GM21381 (cell line): ENCODE data around the gene TTC34.
"Not testable (repeated sequence)": the region's sequence is repeated elsewhere in the genome, so short reads cannot be mapped to it uniquely, and the experiment has no call there.

Experiments
- ATAC-seq: cut with Tn5 transposase; IDR thresholded peaks from one replicate; pipeline ENCODE4 v1.9.1; 2021; ENCODE audit warnings: mild to moderate bottlenecking, moderate library complexity; ENCODE audit not compliant: unreplicated experiment

TTC34 gene

DNA sequence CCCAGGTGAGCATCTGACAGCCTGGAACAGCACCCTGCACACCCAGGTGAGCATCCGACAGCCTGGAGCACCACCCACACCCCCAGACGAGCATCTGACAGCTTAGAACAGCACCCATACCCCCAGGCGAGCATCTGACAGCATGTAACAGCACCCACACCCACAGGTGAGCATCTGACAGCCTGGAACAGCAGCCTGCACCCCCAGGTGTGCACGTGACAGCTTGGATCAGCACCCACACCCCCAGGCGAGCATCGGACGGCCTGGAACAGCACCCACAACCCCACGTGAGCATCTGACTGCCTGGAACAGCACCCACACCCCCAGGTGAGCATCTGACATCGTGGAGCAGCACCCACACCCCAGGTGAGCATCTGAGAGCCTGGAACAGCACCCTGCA lies 116.6 kb downstream of the TTC34 start:
- ATAC-seq: not testable (repeated sequence)

DNA sequence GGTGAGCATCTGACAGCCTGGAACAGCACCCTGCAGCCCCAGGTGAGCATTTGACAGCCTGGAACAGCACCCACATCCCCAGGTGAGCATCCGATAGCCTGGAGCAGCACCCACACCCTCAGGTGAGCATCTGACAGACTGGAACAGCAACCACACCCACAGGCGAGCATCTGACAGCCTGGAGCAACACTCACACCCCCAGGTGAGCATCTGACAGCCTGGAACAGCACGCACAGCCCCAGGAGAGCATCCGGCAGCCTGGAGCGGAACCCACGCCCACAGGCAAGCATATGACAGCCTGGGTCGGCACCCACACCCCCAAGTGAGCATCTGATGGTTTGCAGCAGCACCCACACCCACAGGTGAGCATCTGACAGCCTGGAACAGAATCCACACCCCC lies 117.5 kb downstream of the TTC34 start:
- ATAC-seq: not testable (repeated sequence)

DNA sequence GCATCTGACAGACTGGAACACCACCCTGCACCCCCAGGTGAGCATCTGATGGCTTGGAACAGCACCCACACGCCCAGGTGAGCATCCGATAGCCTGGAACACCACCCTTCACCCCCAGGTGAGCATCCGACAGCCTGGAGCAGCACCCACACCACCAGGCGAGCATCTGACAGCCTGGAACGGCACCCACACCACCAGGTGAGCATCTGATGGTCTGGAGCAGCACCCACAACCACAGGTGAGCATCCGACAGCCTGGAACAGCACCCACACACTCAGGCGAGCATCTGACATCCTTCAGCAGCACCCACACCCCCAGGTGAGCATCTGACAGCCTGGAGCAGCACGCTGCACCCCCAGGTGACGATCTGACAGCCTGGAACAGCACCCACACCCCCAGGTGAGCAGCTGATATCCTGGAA lies 118.2 kb downstream of the TTC34 start:
- ATAC-seq: not testable (repeated sequence)

DNA sequence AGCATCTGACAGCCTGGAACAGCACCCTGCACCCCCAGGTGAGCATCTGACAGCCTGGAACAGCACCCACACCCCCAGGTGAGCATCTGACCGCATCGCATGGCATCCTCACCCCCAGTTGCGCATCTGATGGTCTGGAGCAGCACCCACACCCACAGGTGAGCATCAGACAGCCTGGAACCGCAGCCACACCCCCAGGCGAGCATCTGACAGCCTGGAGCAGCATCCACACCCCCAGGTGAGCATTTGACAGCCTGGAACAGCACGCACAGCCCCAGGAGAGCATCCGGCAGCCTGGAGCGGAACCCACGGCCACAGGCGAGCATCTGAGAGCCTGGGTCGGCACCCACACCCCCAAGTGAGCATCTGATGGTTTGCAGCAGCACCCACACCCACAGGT lies 118.6 kb downstream of the TTC34 start:
- ATAC-seq: not testable (repeated sequence)

DNA sequence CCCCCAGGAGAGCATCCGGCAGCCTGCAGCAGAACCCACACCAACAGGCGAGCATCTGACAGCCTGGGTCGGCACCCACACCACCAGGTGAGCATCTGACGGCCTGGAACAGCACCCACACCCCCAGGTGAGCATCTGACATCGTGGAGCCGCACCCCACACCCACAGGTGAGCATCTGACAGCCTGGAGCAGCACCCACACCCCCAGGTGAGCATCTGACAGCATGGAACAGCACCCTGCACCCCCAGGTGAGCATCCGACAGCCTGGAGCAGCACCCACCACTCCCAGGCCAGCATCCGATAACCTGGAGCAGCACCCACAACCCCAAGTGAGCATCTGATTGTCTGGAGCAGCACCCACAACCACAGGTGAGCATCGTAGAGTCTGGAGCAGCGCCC lies 124.8 kb downstream of the TTC34 start:
- not testable (repeated sequence) for ATAC-seq

DNA sequence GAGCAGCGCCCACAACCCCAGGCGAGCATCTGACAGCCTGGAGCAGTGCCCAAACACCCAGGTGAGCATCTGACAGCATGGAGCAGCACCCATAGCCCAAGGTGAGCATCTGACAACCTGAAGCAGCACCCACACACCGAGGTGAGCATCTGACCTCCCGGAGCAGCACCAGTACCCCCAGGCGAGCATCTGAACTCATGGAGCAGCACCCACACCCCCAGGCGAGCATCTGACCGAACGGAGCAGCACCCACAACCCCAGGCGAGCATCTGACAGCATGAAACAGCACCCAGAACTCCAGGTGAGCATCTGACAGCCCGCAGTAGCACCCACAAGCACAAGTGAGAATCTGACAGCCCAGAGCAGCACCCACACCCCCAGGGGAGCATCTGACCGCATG lies 129.8 kb downstream of the TTC34 start:
- not testable (repeated sequence) for ATAC-seq

DNA sequence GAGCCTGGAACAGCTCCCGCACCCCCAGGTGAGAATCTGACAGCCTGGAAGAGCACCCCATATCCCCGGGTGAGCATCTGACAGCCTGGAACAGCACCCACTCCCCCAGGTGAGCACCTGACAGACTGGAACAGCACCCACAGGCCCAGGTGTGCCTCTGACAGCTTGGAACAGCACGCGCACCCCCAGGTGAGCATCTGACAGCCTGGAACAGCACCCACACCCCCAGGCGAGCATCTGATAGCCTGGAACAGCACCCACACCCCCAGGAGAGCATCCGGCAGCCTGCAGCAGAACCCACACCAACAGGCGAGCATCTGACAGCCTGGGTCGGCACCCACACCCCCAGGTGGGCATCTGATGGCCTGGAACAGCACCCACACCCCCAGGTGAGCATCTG lies 141.7 kb downstream of the TTC34 start:
- ATAC-seq: not testable (repeated sequence)

DNA sequence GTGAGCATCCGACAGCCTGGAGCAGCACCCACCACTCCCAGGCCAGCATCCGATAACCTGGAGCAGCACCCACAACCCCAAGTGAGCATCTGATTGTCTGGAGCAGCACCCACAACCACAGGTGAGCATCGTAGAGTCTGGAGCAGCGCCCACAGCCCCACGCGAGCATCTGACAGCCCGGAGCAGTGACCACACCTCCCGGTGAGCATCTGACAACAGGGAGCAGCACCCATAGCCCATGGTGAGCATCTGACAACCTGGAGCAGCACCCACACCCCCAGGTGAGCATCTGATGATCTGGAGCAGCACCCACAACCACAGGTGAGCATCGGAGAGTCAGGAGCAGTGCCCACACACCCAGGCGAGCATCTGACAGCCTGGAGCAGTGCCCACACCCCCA lies 143.6 kb downstream of the TTC34 start:
- not testable (repeated sequence) for ATAC-seq

DNA sequence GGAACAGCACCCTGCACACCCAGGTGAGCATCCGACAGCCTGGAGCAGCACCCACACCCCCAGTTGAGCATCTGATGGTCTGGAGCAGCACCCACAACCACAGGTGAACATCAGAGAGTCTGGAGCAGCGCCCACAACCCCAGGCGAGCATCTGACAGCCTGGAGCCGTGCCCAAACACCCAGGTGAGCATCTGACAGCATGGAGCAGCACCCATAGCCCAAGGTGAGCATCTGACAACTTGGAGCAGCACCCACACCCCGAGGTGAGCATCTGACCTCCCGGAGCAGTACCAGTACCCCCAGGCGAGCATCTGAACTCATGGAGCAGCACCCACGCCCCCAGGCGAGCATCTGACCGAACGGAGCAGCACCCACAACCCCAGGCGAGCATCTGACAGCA lies 144.4 kb downstream of the TTC34 start:
- ATAC-seq: not testable (repeated sequence)

DNA sequence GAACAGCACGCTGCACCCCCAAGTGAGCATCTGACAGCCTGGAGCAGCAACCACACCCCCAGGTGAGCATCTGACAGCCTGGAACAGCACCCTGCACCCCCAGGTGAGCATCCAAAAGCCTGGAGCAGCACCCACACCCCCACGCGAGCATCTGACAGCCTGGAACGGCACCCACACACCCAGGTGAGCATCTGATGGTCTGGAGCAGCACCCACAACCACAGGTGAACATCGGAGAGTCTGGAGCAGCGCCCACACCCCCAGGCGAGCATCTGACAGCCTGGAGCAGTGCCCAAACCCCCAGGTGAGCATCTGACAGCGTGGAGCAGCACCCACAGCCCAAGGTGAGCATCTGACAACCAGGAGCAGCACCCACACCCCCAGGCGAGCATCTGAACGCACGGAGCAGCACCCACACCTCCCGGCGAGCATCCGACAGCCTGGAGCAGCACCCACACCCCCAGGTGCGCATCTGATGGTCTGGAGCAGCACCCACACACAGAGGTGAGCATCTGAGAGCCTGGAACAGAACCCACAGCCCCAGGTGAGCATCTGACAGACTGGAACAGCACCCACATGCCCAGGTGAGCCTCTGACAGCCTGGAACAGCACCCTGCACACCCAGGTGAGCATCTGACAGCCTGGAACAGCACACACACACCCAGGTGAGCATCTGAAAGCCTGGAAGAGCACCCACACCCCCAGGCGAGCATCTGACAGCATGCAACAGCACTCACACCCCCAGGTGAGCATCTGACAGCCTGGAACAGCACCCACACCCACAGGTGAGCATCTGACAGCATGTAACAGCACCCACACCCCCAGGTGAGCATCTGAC lies 145.7 kb downstream of the TTC34 start:
- ATAC-seq: not testable (repeated sequence)

DNA sequence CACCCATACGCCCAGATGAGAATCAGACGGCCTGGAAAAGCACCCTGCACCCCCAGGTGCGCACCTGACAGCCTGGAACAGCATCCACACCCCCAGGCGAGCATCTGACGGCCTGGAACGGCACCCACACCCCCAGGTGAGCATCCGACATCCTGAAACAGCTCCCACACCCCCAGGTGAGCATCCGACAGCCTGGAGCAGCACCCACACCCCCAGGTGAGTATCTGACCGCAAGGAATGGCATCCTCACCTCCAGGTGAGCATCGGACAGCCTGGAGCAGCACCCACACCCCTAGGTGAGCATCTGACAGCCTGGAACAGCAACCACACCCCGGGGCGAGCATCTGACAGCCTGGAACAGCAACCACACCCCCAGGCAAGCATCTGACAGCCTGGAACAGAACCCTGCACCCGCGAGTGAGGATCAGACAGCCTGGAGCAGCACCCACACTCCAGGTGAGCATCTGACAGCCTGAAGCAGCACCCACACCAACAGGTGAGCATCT lies 147.0 kb downstream of the TTC34 start:
- not testable (repeated sequence) for ATAC-seq

DNA sequence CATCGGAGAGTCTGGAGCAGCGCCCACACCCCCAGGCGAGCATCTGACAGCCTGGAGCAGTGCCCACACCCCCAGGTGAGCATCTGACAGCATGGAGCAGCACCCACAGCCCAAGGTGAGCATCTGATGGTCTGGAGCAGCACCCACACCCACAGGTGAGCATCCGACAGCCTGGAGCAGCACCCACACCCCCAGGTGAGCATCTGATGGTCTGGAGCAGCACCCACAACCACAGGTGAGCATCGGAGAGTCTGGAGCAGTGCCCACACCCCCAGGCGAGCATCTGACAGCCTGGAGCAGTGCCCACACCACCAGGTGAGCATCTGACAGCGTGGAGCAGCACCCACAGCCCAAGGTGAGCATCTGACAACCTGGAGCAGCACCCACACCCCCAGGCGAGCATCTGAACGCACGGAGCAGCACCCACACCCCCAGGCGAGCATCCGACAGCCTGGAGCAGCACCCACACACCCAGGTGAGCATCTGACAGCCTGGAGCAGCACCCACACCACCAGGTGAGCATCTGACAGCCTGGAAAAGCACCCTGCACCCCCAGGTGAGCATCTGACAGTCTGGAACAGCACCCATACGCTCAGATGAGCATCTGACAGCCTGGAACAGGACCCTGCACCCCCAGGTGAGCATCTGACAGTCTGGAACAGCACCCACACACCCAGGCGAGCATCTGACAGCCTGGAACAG lies 147.6 kb downstream of the TTC34 start:
- not testable (repeated sequence) for ATAC-seq

DNA sequence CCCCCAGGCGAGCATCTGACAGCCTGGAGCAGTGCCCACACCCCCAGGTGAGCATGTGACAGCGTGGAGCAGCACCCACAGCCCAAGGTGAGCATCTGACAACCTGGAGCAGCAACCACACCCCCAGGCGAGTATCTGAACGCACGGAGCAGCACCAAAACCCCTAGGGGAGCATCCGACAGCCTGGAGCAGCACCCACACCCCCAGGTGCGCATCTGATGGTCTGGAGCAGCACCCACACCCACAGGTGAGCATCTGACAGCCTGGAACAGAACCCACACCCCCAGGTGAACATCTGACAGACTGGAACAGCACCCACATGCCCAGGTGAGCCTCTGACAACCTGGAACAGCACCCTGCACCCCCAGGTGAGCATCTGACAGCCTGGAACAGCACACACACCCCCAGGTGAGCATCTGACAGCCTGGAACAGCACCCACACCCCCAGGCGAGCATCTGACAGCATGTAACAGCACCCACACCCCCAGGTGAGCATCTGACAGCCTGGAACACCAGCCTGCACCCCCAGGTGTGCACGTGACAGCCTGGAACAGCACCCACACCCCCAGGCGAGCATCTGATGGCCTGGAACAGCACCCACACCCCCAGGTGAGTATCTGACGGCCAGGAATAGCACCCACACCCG lies 148.4 kb downstream of the TTC34 start:
- not testable (repeated sequence) for ATAC-seq

DNA sequence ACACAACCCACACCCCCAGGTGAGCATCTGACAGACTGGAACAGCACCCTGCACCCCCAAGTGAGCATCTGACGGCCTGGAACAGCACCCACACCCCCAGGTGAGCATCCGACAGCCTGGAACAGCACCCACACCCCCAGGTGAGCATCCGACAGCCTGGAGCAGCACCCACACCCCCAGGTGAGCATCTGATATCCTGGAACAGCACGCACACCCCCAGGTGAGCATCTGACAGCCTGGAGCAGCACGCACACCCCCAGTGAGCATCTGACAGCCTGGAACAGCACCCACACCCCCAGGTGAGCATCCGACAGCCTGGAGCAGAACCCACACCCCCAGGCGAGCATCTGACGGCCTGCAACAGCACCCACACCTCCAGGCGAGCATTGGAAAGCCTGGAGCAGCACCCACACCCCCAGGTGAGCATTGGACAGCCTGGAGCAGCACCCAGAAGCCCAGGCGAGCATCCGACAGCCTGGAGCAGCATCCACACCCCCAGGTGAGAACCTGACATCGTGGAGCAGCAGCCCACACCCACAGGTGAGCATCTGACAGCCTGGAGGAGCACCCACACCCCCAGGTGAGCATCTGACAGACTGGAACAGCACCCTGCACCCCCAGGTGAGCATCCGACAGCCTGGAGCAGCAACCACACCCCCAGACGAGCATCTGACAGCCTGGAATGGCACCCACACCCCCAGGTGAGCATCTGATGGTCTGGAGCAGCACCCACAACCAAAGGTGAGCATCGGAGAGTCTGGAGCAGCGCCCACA lies 149.2 kb downstream of the TTC34 start:
- ATAC-seq: not testable (repeated sequence)

DNA sequence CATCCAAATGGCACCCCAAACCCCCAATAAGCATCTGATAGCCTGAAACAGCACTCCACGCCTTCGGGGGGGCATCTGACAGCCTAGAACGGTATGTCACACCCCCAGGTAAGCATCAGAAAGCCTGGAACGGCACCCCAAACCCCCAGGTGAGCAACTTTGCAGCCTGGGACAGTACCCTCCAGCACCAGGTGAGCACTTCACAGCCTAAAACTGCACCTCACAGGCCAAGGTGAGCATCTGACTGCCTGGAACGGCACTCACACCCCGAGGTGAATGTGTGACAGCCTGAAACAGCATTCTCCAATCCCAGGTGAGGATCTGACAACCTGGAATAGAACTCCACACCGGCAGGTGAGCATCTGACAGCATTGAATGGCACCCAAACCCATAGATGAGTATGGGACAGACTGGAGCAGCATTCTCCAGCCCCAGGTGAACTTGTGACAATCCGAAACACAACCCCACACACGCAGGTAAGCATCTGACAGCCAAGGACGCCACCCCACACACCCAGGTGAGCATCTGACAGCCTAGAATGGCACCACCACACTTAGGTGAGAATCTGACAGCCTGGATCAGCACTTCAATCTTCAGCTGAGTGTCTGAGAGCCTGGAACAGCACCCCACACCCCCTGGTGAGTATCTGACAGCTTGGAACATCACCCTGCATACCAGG lies 150.4 kb downstream of the TTC34 start:
- no peak for ATAC-seq

DNA sequence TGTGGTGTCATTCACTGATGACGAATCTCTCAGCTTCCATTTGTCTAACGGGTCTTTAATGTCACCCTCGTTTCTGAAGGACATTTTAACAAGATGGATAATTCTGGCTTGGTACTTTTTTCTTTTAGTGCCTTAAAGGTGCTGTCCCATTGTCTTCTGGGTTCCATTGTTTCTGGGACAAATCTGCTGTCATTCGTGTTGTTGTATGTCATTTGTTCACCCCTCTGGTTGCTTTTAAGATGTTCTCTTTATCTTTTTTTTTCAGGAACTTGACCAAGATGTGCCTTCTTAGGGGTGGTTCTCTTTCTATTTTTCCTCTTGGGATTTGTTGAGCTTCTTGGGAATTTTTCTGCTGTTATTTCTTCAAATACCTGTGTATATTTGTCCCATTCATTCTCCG lies 154.7 kb downstream of the TTC34 start:
- no peak for ATAC-seq

DNA sequence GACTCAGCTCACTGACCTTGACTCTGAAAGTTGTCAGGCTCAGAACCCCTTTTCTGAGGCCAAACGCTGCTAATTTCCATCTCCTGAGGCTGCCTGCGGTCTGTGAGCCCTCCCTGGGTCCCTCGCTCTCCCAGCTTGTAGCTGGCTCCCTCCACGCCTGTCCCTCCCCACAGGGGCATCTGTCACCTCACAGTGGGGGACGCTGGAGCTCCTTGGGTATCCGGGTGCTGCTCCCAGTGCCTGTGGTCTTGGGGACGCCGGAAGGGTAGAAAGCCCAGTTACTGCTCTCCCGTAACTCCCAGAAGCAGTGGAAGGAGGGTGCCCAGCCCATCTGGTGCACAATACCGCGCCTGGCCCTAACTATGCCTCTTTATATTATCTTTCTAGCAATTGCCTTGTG lies 155.7 kb downstream of the TTC34 start:
- no peak for ATAC-seq

DNA sequence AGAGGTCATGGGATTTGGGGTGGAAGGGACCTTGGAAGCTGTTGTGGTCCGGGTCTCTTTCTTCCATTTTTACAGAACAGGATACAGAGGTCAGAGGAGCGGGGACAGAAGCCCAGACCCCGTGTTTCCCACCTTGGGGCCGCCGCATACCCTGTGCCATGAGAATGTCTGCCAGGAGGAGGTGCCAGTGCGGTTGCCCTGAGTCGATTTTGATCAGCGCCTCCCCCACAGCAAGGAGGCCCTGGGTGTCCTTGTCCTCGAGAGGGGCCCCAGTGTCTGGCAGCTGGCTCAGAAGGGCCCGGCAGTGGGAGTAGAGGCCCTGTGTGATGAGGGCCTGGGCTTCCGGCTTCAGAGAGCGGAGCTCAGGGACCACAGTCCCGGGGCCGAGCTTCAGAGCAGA lies 156.3 kb downstream of the TTC34 start:
- no peak for ATAC-seq

DNA sequence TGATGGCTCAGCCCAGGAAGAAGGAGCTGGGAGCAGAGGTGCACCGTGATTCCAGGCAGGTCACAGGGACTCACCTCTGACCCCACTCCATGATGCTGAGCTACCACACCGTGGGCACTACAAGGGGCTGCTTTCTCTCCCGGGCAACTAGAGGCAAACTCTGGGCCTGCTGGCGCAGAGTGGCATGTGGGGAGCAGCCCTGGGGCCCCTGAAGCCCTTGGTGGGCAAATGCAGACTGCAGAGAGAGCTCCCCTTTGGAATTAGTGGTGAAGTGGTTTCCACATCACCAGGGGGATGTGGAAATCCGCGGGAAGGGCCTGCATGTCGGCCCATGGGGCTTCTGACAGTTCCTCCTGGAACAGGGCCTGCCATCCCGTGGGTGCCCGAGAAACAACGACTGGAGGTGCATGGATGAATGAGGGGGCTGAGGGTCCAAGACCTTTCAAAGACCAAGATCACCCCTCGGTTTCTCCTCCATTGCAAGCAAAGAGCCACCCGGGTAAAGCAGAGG lies 156.8 kb downstream of the TTC34 start:
- ATAC-seq: no peak

DNA sequence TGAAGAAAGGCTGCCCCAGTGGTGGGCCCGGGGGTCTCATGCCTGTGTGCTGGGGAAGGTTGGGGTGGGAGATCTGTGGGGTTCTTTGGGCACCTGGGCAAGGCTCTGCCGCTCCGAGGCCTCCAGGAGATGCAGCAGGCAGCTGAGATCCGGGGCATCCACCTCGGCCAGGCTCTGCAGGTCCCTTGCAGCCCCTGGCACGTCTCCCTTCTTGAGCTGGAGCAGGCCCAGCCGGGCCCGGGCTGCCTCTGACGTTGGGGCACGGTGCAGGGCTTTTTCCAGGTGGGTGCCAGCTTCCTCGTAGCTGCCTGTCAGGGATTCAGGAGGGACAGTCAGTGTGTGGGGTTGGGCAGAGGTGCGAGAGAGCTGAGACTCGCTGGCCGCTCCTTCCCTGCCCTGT lies 157.3 kb downstream of the TTC34 start:
- ATAC-seq: no peak
